ENCODE results near the gene MET. TPM values are rescaled to one million over a fixed set of nuclear protein-coding genes. Genes with fewer than 3 reads are reported as not detected.
"Not testable (repeated sequence)": the region's sequence is repeated elsewhere in the genome, so short reads cannot be mapped to it uniquely, and the experiment has no call there.

Gene MET
- polyA plus RNA-seq, 1 donor from 2014 or later, result not detected

DNA sequence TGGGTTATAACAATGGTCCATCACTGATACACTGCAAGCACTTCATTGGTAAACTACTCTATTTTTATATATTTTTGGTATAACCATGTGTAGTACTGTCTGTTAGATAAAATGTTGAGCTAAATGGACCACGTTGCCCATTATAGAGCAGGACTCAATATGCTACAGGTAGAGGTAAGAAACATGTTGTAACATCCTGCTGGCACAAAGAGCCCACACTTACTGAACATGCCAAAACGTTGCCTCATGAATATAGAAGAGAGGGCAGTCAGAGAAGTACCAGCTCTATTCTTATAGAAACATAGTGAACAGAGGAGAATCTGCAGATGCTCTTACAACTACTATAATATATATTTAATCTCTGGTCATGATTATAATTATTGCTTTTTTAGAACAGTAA is 18.4 kb upstream of the MET start:
- no peaks in the 10 kb centered on the region for H3F3A ChIP-seq (ENCODE audit: insufficient read depth, low read length, poor library complexity, severe bottlenecking)
- TF ChIP-seq SMC3 (conservative IDR thresholded peaks at IDR 0.05; ENCODE audit: poor library complexity) (no peak), POLR2AphosphoS5 (IDR thresholded peaks at IDR 0.05) (no peak), MXI1 (conservative IDR thresholded peaks at IDR 0.05; ENCODE audit: poor library complexity, severe bottlenecking) (no peak), EP300 (conservative IDR thresholded peaks at IDR 0.05; ENCODE audit: poor library complexity, severe bottlenecking) (no peak), RAD21 (conservative IDR thresholded peaks at IDR 0.05) (no peak), EZH2 (IDR thresholded peaks at IDR 0.05; ENCODE audit: borderline replicate concordance, insufficient read depth, low read length, poor library complexity, severe bottlenecking) (no peak), TAF1 (IDR thresholded peaks at IDR 0.05; ENCODE audit: low read depth) (no peak)
- TF ChIP-seq, protein P1, sequence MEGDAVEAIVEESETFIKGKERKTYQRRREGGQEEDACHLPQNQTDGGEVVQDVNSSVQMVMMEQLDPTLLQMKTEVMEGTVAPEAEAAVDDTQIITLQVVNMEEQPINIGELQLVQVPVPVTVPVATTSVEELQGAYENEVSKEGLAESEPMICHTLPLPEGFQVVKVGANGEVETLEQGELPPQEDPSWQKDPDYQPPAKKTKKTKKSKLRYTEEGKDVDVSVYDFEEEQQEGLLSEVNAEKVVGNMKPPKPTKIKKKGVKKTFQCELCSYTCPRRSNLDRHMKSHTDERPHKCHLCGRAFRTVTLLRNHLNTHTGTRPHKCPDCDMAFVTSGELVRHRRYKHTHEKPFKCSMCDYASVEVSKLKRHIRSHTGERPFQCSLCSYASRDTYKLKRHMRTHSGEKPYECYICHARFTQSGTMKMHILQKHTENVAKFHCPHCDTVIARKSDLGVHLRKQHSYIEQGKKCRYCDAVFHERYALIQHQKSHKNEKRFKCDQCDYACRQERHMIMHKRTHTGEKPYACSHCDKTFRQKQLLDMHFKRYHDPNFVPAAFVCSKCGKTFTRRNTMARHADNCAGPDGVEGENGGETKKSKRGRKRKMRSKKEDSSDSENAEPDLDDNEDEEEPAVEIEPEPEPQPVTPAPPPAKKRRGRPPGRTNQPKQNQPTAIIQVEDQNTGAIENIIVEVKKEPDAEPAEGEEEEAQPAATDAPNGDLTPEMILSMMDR (IDR thresholded peaks at IDR 0.05; ENCODE audit: poor library complexity, severe bottlenecking), result no peak
- TF ChIP-seq, protein P2, sequence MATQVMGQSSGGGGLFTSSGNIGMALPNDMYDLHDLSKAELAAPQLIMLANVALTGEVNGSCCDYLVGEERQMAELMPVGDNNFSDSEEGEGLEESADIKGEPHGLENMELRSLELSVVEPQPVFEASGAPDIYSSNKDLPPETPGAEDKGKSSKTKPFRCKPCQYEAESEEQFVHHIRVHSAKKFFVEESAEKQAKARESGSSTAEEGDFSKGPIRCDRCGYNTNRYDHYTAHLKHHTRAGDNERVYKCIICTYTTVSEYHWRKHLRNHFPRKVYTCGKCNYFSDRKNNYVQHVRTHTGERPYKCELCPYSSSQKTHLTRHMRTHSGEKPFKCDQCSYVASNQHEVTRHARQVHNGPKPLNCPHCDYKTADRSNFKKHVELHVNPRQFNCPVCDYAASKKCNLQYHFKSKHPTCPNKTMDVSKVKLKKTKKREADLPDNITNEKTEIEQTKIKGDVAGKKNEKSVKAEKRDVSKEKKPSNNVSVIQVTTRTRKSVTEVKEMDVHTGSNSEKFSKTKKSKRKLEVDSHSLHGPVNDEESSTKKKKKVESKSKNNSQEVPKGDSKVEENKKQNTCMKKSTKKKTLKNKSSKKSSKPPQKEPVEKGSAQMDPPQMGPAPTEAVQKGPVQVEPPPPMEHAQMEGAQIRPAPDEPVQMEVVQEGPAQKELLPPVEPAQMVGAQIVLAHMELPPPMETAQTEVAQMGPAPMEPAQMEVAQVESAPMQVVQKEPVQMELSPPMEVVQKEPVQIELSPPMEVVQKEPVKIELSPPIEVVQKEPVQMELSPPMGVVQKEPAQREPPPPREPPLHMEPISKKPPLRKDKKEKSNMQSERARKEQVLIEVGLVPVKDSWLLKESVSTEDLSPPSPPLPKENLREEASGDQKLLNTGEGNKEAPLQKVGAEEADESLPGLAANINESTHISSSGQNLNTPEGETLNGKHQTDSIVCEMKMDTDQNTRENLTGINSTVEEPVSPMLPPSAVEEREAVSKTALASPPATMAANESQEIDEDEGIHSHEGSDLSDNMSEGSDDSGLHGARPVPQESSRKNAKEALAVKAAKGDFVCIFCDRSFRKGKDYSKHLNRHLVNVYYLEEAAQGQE (IDR thresholded peaks at IDR 0.05; ENCODE audit: borderline replicate concordance), result no peak
- no peaks in the 10 kb centered on the region for H3K9me2 ChIP-seq (ENCODE audit: insufficient read depth, low read length)
- H3K27ac ChIP-seq (ENCODE audit: low read length), result no peak overlapping the region
- no peak overlapping the region for H3K9ac ChIP-seq (ENCODE audit: low read length)
- H3K4me2 ChIP-seq (ENCODE audit: low read length), result no peak overlapping the region
- H3K36me3 ChIP-seq (ENCODE audit: insufficient read depth, low read length), result no peaks in the 10 kb centered on the region
- no peaks in the 10 kb centered on the region for H3K27me3 ChIP-seq (ENCODE audit: insufficient read depth, low read depth, low read length)
- H4K20me1 ChIP-seq (ENCODE audit: insufficient read depth), result no peaks in the 10 kb centered on the region
- H2AFZ ChIP-seq (ENCODE audit: low read depth, low read length), result no peak overlapping the region
- no peaks in the 10 kb centered on the region for H3K79me2 ChIP-seq (replicated peaks; ENCODE audit: insufficient read depth, low read length)
- H3K9me3 ChIP-seq (ENCODE audit: low read length), result no peaks in the 10 kb centered on the region
- no peak overlapping the region for H3K4me3 ChIP-seq (ENCODE audit: low read length)

DNA sequence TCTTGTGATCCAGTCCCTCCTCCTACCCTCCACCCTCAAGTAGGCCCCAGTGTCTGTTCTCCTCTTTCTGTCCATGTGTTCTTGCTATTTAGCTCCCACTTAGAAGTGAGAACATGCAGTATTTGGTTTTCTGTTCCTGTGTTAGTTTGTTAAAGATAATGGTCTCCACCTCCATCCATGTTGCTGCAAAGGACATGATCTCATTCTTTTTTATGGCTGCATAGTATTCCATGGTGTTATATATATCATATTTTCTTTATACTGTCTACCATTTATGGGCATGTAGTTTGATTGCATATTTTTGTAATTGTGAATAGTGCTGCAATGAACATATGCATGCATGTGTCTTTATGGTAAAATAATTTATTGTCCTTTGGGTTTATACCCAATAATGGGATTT is 12.7 kb upstream of the MET start:
- H2AFZ ChIP-seq (ENCODE audit: low read depth, low read length); H3K4me3 ChIP-seq (ENCODE audit: low read length); H3K27ac ChIP-seq (ENCODE audit: low read length); H3K27me3 ChIP-seq (ENCODE audit: insufficient read depth, low read depth, low read length); H3K79me2 ChIP-seq (replicated peaks; ENCODE audit: insufficient read depth, low read length); H3K9me2 ChIP-seq (ENCODE audit: insufficient read depth, low read length); H3F3A ChIP-seq (ENCODE audit: insufficient read depth, low read length, poor library complexity, severe bottlenecking); H3K36me3 ChIP-seq (ENCODE audit: insufficient read depth, low read length); H3K9me3 ChIP-seq (ENCODE audit: low read length); H4K20me1 ChIP-seq (ENCODE audit: insufficient read depth); H3K4me2 ChIP-seq (ENCODE audit: low read length); H3K9ac ChIP-seq (ENCODE audit: low read length): not testable (repeated sequence)

DNA sequence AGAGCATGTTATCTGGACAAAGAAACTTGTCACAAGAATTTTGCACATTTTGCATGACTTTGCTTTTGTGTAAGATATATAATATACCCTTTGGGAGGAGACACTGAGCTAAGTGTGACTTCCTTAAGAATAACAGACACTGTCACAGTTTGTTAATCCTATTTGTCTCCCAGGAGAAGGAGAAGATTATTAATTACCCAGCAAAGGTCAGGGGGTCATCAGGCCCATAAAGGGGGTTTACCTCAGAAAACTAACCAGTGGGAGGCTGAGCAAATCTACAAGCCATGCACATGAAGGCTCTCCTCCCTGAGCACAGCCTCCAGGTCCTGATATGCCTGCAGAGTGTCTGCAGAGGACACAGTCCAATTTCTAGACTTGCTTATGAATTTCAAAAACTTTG is 10.1 kb upstream of the MET start:
- no peaks in the 10 kb centered on the region for H3K79me2 ChIP-seq (replicated peaks; ENCODE audit: insufficient read depth, low read length)
- no peaks in the 10 kb centered on the region for H3K9me2 ChIP-seq (ENCODE audit: insufficient read depth, low read length)
- no peak overlapping the region for H3K27ac ChIP-seq (ENCODE audit: low read length)
- H3K9me3 ChIP-seq (ENCODE audit: low read length), result no peaks in the 10 kb centered on the region
- H3K9ac ChIP-seq (ENCODE audit: low read length), result no peak overlapping the region
- no peaks in the 10 kb centered on the region for H3F3A ChIP-seq (ENCODE audit: insufficient read depth, low read length, poor library complexity, severe bottlenecking)
- TF ChIP-seq SMC3 (conservative IDR thresholded peaks at IDR 0.05; ENCODE audit: poor library complexity) (no peak), MXI1 (conservative IDR thresholded peaks at IDR 0.05; ENCODE audit: poor library complexity, severe bottlenecking) (no peak), RAD21 (conservative IDR thresholded peaks at IDR 0.05) (no peak), POLR2AphosphoS5 (IDR thresholded peaks at IDR 0.05) (no peak), EZH2 (IDR thresholded peaks at IDR 0.05; ENCODE audit: borderline replicate concordance, insufficient read depth, low read length, poor library complexity, severe bottlenecking) (no peak), TAF1 (IDR thresholded peaks at IDR 0.05; ENCODE audit: low read depth) (no peak), EP300 (conservative IDR thresholded peaks at IDR 0.05; ENCODE audit: poor library complexity, severe bottlenecking) (no peak)
- TF ChIP-seq, protein P1 (IDR thresholded peaks at IDR 0.05; ENCODE audit: poor library complexity, severe bottlenecking), result no peak
- TF ChIP-seq, protein P2 (IDR thresholded peaks at IDR 0.05; ENCODE audit: borderline replicate concordance), result no peak
- H3K36me3 ChIP-seq (ENCODE audit: insufficient read depth, low read length), result no peaks in the 10 kb centered on the region
- H3K27me3 ChIP-seq (ENCODE audit: insufficient read depth, low read depth, low read length), result no peaks in the 10 kb centered on the region
- H2AFZ ChIP-seq (ENCODE audit: low read depth, low read length), result no peak overlapping the region
- H3K4me3 ChIP-seq (ENCODE audit: low read length), result no peak overlapping the region
- H3K4me2 ChIP-seq (ENCODE audit: low read length), result no peak overlapping the region
- H4K20me1 ChIP-seq (ENCODE audit: insufficient read depth), result no peaks in the 10 kb centered on the region
